ENCODE results near the gene DUSP19.
"Not testable (repeated sequence)": the region's sequence is repeated elsewhere in the genome, so short reads cannot be mapped to it uniquely, and the experiment has no call there.

Gene DUSP19

GRCh38 chr2:183078464-183079138 is at the start of gene DUSP19:
DUSP19 (plus strand) TSS chr2:183078747; CDS start chr2:183078934, 187 bp downstream.
- DNase-seq, result peak; percentile 92

- DNase-seq, result no peak
Observed at GRCh38 chr2:183029219-183029618, 49.3 kb upstream of the DUSP19 start.

- no peak for DNase-seq
Observed at GRCh38 chr2:183031911-183032794, 46.4 kb upstream of the DUSP19 start.

GRCh38 chr2:183033951-183034350 is 44.6 kb upstream of the DUSP19 start:
- no peak for DNase-seq

GRCh38 chr2:183034806-183035205 is 43.7 kb upstream of the DUSP19 start:
- no peak for DNase-seq

GRCh38 chr2:183035298-183035953 is 43.1 kb upstream of the DUSP19 start:
- DNase-seq, result no peak

GRCh38 chr2:183035954-183036669 is 42.4 kb upstream of the DUSP19 start:
- no peak for DNase-seq

GRCh38 chr2:183037074-183037552 is 41.4 kb upstream of the DUSP19 start:
- DNase-seq, result peak; percentile 32

- no peak for DNase-seq
Observed at GRCh38 chr2:183037553-183038340, 40.8 kb upstream of the DUSP19 start.

GRCh38 chr2:183038341-183039300 is 39.9 kb upstream of the DUSP19 start, which contains the start of gene NCKAP1:
NCKAP1 (minus strand) TSS chr2:183038457; CDS start chr2:183038099, 358 bp downstream.
- DNase-seq, result peak; percentile 54

GRCh38 chr2:183040604-183041003 is 37.9 kb upstream of the DUSP19 start:
- no peak for DNase-seq

GRCh38 chr2:183043580-183043979 is 35.0 kb upstream of the DUSP19 start:
- DNase-seq, result not testable (repeated sequence)

GRCh38 chr2:183047486-183048125 is 30.9 kb upstream of the DUSP19 start:
- not testable (repeated sequence) for DNase-seq

- no peak for DNase-seq
Observed at GRCh38 chr2:183049420-183049819, 29.1 kb upstream of the DUSP19 start.

GRCh38 chr2:183057333-183057985 is 21.1 kb upstream of the DUSP19 start:
- no peak for DNase-seq

- no peak for DNase-seq
Observed at GRCh38 chr2:183059561-183059960, 19.0 kb upstream of the DUSP19 start.

GRCh38 chr2:183060571-183061231 is 17.8 kb upstream of the DUSP19 start:
- no peak for DNase-seq

GRCh38 chr2:183063083-183063482 is 15.5 kb upstream of the DUSP19 start:
- DNase-seq, result no peak

- no peak for DNase-seq
Observed at GRCh38 chr2:183068561-183068960, 10.0 kb upstream of the DUSP19 start.

Measured in NCI-H1092 treated with DMSO at 0.1 percent for 48 hours (cell line).